ENCODE results near the gene MRPL14. TPM values are rescaled to one million over a fixed set of nuclear protein-coding genes. Genes with fewer than 3 reads are reported as not detected.
A peak's percentile ranks its signal among the peaks of the same experiment; 100 is the strongest.

The MRPL14 gene
- total RNA-seq, 2 donors from 2014 or later = 72.0 to 77.7 TPM

GRCh38 chr6:44135173-44135758 lies 8.0 kb upstream of the MRPL14 start:
- H3K36me3 ChIP-seq = peaks cover 3% of the 10 kb centered on the region
- H3K9ac ChIP-seq (ENCODE audit: low read depth in 2 of 2, low read length in 2 of 2) = no peak overlapping the region
- intact Hi-C loops (cut with DNase I) = no loop called here
- DNase-seq = no peak
- H3K4me1 ChIP-seq = peaks cover 12% of the 10 kb centered on the region
- no peak overlapping the region for H3K27ac ChIP-seq
- H3K9me3 ChIP-seq = no peaks in the 10 kb centered on the region
- no peaks in the 10 kb centered on the region for H3K27me3 ChIP-seq
- no peak overlapping the region for H3K4me3 ChIP-seq
- TF ChIP-seq, protein P1, sequence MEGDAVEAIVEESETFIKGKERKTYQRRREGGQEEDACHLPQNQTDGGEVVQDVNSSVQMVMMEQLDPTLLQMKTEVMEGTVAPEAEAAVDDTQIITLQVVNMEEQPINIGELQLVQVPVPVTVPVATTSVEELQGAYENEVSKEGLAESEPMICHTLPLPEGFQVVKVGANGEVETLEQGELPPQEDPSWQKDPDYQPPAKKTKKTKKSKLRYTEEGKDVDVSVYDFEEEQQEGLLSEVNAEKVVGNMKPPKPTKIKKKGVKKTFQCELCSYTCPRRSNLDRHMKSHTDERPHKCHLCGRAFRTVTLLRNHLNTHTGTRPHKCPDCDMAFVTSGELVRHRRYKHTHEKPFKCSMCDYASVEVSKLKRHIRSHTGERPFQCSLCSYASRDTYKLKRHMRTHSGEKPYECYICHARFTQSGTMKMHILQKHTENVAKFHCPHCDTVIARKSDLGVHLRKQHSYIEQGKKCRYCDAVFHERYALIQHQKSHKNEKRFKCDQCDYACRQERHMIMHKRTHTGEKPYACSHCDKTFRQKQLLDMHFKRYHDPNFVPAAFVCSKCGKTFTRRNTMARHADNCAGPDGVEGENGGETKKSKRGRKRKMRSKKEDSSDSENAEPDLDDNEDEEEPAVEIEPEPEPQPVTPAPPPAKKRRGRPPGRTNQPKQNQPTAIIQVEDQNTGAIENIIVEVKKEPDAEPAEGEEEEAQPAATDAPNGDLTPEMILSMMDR (IDR thresholded peaks at IDR 0.05) = no peak

DNA sequence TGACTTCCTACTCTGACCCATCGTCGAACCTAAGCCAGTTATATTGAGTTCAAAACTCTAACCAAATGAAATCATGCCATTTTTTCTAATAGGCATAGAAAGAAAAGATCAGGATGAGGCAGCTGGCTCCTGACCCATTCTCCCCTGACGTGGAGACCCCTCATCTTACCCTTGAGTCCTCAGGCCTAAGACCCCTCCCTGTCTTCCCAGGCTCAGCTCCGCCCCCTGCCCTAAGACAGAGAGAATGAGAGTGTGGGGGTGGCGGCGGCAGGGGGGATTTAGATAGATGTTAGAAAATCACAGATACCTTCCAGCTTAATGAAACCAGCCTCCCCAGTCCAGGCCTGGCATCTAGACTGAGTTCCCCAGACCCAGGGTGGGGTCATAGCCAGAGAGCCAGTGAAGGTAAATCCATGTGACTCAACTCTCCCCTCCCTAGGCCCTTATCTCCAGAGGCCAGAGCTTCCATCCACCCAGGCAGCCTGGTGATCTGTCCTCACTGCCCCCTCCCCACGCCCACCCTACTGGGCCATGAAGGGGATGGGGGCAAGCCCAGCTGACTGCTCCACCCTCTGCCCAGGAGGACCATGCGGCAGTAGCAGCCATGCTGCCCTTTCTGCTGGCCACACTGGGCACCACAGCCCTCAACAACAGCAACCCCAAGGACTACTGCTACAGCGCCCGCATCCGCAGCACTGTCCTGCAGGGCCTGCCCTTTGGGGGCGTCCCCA lies 6.9 kb upstream of the MRPL14 start:
- H3K9me3 ChIP-seq = no peaks in the 10 kb centered on the region
- H3K36me3 ChIP-seq = no peaks in the 10 kb centered on the region
- H3K27ac ChIP-seq = peak overlapping the region; percentile 83

GRCh38 chr6:44133003-44133931 lies 6.0 kb upstream of the MRPL14 start:
- TF ChIP-seq, protein P1 (IDR thresholded peaks at IDR 0.05) = no peak
- H3K27ac ChIP-seq = peak overlapping the region; percentile 83
- no peaks in the 10 kb centered on the region for H3K36me3 ChIP-seq
- H3K4me3 ChIP-seq = no peak overlapping the region
- peak overlapping the region in 1 of 2 donors; percentile 81 for H3K9ac ChIP-seq (ENCODE audit: low read depth in 2 of 2, low read length in 2 of 2)
- H3K9me3 ChIP-seq = no peaks in the 10 kb centered on the region
- H3K27me3 ChIP-seq = no peaks in the 10 kb centered on the region
- intact Hi-C loops (cut with DNase I) = no loop called here
- H3K4me1 ChIP-seq = peaks cover 18% of the 10 kb centered on the region
- peak; percentile 81 for DNase-seq

More for the DNA sequence above, 6.9 kb upstream of the MRPL14 start:
- Histone ChIP-seq H3K4me3 (no peak overlapping the region), H3K27me3 (no peaks in the 10 kb centered on the region), H3K9ac (ENCODE audit: low read depth in 2 of 2, low read length in 2 of 2) (peak overlapping the region in 1 of 2 donors; percentile 81), H3K4me1 (peaks cover 12% of the 10 kb centered on the region)
- DNase-seq = no peak
- TF ChIP-seq, protein P1 (IDR thresholded peaks at IDR 0.05) = no peak
- intact Hi-C loops (cut with DNase I) = no loop called here

- no peaks in the 10 kb centered on the region for H3K9me3 ChIP-seq
- DNase-seq = peak; percentile 82
- TF ChIP-seq, protein P1 (IDR thresholded peaks at IDR 0.05) = no peak
- H3K36me3 ChIP-seq = no peaks in the 10 kb centered on the region
- H3K4me1 ChIP-seq = peaks cover 18% of the 10 kb centered on the region
- H3K27me3 ChIP-seq = no peaks in the 10 kb centered on the region
- H3K27ac ChIP-seq = peak overlapping the region; percentile 83
- H3K9ac ChIP-seq (ENCODE audit: low read depth in 2 of 2, low read length in 2 of 2) = peak overlapping the region in 1 of 2 donors; percentile 81
- H3K4me3 ChIP-seq = no peak overlapping the region
- intact Hi-C loops (cut with DNase I) = no loop called here
Observed at GRCh38 chr6:44132476-44132875, 5.2 kb upstream of the MRPL14 start.

DNA sequence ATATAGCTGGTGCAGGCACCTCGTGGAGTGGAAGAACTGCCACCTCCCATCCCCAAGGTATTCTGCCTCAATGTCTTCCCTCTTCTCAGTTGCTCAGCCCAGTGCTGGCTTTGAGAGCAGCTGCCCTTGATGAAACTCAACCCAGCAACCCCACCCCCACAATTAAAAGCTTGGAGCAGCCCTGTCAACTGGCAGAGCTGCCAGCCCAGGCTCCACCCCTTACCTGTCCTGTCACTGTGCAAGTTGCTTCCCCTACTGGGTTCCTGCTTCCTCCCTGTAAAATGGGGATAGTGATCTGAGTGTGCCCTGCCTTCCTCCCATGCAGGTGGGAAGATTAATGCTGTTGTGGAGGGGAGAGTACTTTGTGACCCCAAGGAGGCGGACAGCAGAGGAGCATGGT lies 4.6 kb upstream of the MRPL14 start:
- H3K9me3 ChIP-seq = no peaks in the 10 kb centered on the region
- peak overlapping the region; percentile 83 for H3K27ac ChIP-seq
- peak overlapping the region in 1 of 2 donors; percentile 81 for H3K9ac ChIP-seq (ENCODE audit: low read depth in 2 of 2, low read length in 2 of 2)
- no peaks in the 10 kb centered on the region for H3K27me3 ChIP-seq
- intact Hi-C loops (cut with DNase I) = no loop called here
- H3K4me1 ChIP-seq = peaks cover 18% of the 10 kb centered on the region
- H3K36me3 ChIP-seq = no peaks in the 10 kb centered on the region
- TF ChIP-seq, protein P1 (IDR thresholded peaks at IDR 0.05) = no peak
- DNase-seq = peak; percentile 88
- H3K4me3 ChIP-seq = no peak overlapping the region
